ENCODE measurements around the gene MGA. TPM values are rescaled to one million over a fixed set of nuclear protein-coding genes. Genes with fewer than 3 reads are reported as not detected.

Gene MGA
- total RNA-seq, 1 donor from 2014 or later: 25.0 TPM

GRCh38 chr15:41653760-41654159 lies 6.4 kb upstream of the MGA start:
- intact Hi-C loops (cut with DNase I): no loop called here
- ATAC-seq (ENCODE audit: poor library complexity): no peak
- DNase-seq: no peak

DNA sequence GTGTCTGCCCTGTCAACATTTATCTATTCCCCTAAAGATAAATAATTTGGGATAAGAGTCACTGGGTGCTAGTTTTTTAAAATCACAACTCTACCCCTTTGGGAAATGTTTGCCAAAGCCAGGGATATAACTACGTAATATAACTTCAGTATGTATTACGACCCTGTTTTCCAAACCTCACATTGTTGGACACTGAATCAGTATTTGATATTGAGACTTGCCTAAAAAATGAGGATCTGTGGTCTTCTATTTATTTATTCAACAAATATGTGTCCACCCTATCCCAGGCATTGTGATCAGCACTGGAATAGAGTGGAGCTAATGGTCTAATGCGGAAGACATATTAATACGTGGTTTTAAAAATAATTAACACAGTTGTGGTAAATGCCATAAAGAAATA lies 4.5 kb upstream of the MGA start:
- DNase-seq (no peak), ATAC-seq (ENCODE audit: poor library complexity) (no peak)
- intact Hi-C loops (cut with DNase I): no loop called here

DNA sequence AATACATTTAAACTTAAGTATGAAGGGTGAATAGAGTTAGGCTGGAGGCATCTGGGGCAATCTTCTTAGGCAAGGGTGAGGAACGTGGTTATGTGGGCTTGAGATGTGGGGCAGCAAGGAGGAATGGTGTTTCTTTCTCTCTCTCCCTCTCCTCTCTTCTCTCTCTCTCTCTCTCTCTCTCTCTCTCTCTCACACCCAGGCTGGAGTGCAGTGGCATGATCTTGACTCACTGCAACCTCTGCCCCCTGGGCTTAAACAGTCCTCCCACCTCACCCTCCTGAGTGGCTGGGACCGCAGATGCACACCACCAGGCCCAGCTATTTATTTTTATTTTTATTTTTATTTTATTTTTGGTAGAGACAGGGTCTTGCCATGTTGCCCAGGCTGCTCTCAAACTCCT lies 4.0 kb upstream of the MGA start:
- intact Hi-C loops (cut with DNase I): no loop called here
- ATAC-seq (ENCODE audit: poor library complexity): no peak
- no peak for DNase-seq

- ATAC-seq (ENCODE audit: poor library complexity) (no peak), DNase-seq (no peak)
- intact Hi-C loops (cut with DNase I): no loop called here
Observed at GRCh38 chr15:41658689-41659088, 1.5 kb upstream of the MGA start.

DNA sequence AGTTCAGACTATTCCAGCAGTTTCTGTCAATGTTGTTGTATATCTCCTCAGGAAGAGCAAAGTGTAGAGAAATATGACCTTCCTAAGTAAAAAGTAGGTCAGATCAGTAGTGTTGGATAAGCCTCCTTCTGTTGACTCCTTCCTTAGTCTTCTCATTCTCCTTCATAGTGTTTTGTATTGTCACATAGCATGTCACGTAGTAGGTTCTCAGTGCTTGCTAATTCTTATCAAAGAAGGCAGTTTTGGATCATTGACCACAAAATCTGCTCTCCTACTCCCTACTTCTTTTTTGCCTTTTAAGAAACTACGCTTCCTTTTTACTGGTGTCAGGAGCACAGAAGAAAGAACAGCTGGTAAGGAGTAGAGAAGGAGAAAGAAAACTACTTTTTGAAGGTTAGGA lies 1.0 kb upstream of the MGA start:
- intact Hi-C loops (cut with DNase I): no loop called here
- ATAC-seq (ENCODE audit: poor library complexity) (no peak), DNase-seq (no peak)

DNA sequence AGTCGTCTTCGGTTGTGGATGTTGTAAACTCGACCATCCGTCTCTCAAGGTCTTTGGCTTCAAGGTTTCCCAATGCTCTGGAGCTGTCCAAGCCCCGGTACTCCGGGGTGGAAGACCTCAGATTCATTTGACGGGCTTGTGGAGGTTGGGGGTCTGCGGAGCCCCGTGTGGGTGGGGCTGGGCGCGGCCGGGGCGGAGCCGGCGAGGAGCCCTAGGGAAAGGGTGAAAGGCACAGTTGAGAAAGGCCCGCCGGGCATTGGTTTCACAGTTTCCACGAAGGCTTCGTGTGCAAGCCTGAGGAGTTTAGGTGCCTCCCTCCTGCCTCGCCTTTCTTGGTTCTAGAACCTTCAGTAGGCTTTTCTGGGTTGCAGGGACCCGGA lies 360 bp upstream of the MGA start:
- ATAC-seq (ENCODE audit: poor library complexity) (peak; percentile 4), DNase-seq (peak; percentile 43)
- intact Hi-C loops (cut with DNase I): loop anchor here (5.0 kb wide), 1 partner anchor 38 kb away; no protein-coding TSS in a partner anchor

GRCh38 chr15:41661078-41661517 lies 893 bp downstream of the MGA start:
- intact Hi-C loops (cut with DNase I): loop anchor here (5.0 kb wide), 1 partner anchor 39 kb away; no protein-coding TSS in a partner anchor
- DNase-seq (no peak), ATAC-seq (ENCODE audit: poor library complexity) (no peak)

- peak; percentile 61 for ATAC-seq (ENCODE audit: poor library complexity)
- peak; percentile 85 for DNase-seq
- intact Hi-C loops (cut with DNase I): loop anchor here (5.0 kb wide), 1 partner anchor 39 kb away; no protein-coding TSS in a partner anchor
Observed at GRCh38 chr15:41661518-41662225, 1.5 kb downstream of the MGA start.

GRCh38 chr15:41666353-41666920 lies 6.2 kb downstream of the MGA start:
- intact Hi-C loops (cut with DNase I): no loop called here
- DNase-seq (no peak), ATAC-seq (ENCODE audit: poor library complexity) (no peak)

DNA sequence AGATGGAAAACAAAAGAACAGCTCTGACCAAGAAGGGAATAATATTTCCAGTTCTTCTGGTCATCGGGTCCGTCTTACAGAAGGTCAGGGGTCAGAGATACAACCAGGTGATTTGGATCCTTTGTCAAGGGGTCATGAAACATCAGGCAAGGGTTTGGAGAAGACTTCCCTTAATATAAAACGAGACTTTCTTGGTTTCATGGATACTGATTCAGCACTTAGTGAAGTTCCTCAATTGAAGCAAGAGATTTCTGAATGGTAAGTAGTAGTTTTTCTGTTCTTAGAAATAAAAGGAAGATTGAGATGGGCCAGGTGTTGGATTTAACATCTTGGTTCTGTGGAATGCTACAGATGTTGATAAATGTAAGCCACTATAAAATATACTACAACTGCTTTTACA lies 9.5 kb downstream of the MGA start:
- intact Hi-C loops (cut with DNase I): no loop called here

GRCh38 chr15:41671656-41672648 lies 11.7 kb downstream of the MGA start:
- intact Hi-C loops (cut with DNase I): no loop called here
- ATAC-seq (ENCODE audit: poor library complexity) (no peak), DNase-seq (no peak)

More for the DNA sequence above, 9.5 kb downstream of the MGA start:
- DNase-seq (no peak), ATAC-seq (ENCODE audit: poor library complexity) (no peak)

DNA sequence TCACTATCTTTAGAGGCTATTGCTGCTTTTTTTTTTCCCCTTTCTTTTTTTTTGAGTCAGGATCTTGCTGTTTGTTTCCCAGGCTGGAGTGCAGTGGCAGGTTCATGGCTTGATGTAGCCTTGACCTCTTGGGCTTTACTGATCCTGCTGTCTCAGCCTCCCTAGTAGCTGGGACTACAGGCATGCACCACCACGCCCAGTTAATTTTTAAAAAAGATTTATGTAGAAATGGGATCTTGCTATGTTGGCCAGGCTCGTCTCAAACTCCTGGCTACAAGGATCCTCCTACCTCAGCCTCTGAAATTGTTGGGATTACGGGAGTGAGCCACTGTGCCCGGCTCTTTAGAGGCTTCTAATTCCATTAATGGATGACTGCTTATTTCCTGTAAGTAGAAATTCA lies 15.1 kb downstream of the MGA start:
- DNase-seq (no peak), ATAC-seq (ENCODE audit: poor library complexity) (no peak)
- intact Hi-C loops (cut with DNase I): no loop called here

DNA sequence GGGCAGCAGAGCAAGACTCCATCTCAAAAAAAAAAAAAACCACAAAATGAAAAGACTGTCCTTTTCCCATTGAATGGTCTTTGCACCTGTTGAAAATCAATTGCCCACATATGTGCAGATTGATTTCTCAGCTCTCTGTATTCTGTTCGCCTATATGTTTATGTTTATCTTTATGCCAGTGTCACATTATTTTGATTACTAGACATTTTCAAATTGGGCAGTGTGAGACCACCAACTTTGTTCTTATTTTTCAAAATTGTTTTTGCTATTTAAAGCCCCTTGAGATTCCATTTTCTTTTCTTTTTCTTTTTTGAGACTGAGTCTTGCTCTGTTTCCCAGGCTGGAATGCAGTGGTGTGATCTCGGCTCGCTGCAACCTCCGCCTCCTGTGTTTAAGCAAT lies 18.5 kb downstream of the MGA start:
- ATAC-seq (ENCODE audit: poor library complexity) (no peak), DNase-seq (no peak)
- intact Hi-C loops (cut with DNase I): no loop called here

DNA sequence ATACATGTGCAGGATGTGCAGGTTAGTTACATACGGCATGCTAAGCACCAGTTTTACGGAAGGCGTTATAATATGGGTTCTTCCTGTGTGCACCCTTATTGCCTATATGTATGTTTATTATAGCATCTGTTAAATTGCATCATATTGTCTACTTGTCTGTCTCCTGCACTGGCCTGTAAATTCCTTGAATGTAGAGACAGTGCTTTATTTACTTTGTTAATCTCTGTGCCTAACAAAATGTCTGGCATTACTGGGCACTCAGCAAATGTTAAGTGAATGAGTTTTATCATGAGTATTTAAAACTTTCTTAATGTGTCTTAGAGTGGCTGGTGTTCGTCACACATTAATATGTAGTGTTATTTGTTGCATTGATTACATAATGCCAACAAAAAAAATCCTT lies 23.8 kb downstream of the MGA start:
- intact Hi-C loops (cut with DNase I): no loop called here
- DNase-seq (no peak), ATAC-seq (ENCODE audit: poor library complexity) (peak; percentile 31)

DNA sequence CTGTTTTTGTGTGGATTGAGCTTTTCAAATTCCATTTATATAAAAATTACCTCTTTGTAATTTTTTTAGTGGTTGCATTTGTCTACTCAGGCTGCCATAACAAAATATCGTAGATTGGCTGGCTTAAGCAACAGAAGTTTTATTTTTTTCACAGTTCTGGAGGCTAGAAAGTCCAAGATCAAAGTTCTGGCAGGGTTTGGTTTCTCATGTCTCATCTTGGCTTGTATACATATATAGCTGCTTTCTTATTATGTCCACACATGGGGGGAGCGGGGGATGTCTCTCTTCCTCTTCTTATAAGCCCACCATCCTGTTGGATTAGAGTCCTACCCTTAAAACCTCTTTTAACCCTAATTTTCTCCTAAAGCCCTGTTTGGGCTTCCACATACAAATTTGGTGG lies 28.5 kb downstream of the MGA start:
- intact Hi-C loops (cut with DNase I): no loop called here
- ATAC-seq (ENCODE audit: poor library complexity) (no peak), DNase-seq (no peak)

DNA sequence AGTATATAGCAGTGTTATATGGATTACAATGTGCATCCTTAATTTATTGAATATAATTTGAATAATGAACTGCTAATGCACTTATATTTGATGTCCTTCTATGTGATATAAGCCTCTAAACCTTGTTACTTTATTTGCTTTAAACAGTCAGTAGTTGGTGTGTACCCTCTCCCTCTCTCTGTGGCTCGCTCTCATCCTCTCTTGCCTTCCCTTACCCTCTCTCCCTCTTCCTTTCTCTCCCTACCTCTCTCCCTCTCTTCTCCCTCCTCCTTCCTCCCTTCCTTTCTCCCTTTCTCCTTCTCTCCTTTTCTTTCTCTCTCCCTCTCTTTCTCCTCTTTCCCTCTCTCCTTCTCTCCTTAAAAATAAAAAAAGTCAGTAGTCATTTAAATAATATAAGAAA lies 28.9 kb downstream of the MGA start:
- ATAC-seq (ENCODE audit: poor library complexity) (no peak), DNase-seq (no peak)
- intact Hi-C loops (cut with DNase I): no loop called here

- no peak for ATAC-seq (ENCODE audit: poor library complexity)
- intact Hi-C loops (cut with DNase I): no loop called here
- no peak for DNase-seq
Observed at GRCh38 chr15:41689834-41690233, 29.6 kb downstream of the MGA start.

DNA sequence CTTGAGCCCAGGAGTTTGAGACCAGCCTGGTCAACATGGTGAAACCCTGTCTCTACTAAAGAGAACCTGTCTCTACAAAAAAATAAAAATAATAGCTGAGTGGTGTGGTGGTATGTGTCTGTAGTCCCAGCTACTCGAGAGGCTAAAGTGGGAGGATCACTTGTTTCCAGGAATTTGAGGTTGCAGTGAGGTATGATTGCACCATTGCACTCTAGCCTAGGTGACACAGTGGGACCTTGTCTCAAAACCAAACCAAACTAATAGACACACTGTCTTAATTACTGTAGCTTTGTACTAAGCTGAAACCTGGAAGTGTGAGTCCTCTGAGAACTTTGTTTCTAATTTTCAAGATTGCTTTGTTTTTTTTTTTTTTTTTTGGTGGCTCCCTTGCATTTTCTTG lies 30.4 kb downstream of the MGA start:
- intact Hi-C loops (cut with DNase I): no loop called here
- ATAC-seq (ENCODE audit: poor library complexity): no peak
- DNase-seq: no peak

DNA sequence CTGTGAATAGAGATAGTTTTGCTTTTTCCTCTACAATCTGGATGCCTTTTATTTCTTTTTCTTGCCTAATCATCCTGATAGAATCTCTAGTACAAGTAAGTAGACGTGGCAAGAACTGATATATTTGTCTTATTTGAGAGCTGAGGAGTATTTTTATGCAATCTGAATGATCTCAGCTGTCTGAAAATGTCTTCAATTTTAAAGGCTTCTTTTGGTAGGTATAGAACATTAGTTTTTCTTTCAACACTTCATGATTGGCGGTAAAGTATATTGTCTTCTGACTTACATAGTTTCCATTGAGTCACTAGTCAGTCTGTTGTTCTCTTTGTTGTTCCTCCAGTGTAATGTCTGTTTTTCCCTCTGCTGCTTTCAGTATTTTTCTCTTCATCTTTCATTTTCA lies 31.3 kb downstream of the MGA start:
- intact Hi-C loops (cut with DNase I): no loop called here
- no peak for DNase-seq

More for the DNA sequence above, 31.3 kb downstream of the MGA start:
- ATAC-seq (ENCODE audit: poor library complexity): no peak

All from Right ventricle myocardium superior (tissue), 1 donor.